ENCODE results near the gene POLR2A. TPM values are rescaled to one million over a fixed set of nuclear protein-coding genes. Genes with fewer than 3 reads are reported as not detected.

The POLR2A gene
- total RNA-seq: 65.3 and 93.4 TPM in 2 replicates

DNA sequence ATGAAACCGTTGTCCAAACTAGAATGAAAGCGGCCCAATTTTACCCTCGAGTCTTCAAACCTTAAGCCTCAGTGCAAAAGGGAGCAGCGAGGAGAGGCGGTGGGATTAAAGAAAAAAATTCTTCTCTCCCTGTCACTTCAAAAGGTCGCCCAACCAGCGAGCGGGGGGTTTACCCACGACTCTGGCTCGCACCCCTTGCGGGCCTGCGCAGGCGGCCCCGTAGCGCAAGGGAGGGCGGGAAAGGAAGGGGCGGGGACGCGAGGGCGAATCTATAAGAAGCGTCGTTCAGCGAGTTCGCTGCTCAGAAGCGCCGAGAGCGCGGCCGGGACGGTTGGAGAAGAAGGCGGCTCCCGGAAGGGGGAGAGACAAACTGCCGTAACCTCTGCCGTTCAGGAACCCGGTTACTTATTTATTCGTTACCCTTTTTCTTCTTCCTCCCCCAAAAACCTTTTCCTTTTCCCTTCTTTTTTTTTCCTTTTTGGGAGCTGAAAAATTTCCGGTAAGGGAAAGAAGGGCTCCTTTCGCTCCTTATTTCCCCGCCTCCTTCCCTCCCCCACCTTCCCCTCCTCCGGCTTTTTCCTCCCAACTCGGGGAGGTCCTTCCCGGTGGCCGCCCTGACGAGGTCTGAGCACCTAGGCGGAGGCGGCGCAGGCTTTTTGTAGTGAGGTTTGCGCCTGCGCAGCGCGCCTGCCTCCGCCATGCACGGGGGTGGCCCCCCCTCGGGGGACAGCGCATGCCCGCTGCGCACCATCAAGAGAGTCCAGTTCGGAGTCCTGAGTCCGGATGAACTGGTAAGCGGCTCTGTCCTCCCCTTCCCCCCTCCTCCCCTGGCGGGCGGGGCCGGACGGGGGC is at the start of gene POLR2A:
Gene POLR2A (plus strand): TSS at position 300 of the 852 bp plus-strand sequence.
- DNase-seq (ENCODE audit: low read depth, low spot score): peak; percentile 94

DNA sequence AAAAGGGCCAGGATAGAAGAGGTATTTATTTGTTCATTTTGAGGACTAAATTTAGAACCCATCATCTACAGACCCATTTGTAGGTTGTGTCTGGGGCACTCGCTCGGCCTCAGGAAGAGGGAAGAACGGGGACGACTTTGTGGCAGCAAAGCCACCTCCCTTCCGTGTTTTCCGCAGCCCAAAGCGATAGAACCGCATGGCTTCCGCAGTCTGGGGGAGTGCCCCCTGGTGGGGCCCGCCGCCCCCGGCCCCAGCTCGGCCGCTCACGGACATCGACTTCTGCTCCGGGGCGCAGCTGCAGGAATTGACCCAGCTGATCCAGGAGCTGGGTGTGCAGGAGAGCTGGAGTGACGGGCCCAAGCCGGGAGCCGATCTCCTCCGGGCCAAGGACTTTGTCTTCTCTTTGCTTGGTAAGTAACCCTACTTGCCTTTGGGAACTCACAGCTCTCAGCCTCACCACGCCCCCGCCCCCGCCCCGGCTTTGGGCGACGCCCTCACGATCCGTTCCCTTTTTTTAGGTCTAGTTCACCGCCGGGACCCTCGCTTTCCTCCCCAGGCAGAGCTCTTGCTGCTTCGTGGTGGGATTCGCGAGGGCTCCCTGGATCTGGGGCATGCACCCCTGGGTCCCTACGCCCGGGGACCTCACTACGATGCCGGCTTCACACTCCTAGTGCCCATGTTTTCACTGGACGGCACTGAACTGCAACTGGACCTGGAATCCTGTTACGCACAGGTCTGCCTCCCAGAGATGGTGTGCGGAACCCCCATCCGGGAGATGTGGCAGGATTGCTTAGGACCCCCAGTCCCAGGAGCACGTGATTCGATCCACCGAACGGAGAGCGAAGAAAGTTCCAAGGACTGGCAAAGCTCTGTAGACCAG is 48.2 kb upstream of the POLR2A start:
- DNase-seq (ENCODE audit: low read depth, low spot score): no peak

GRCh38 chr17:7436556-7437368 is 47.4 kb upstream of the POLR2A start:
- peak; percentile 37 for DNase-seq (ENCODE audit: low read depth, low spot score)

GRCh38 chr17:7437369-7437863 is 46.8 kb upstream of the POLR2A start:
- DNase-seq (ENCODE audit: low read depth, low spot score): no peak

DNA sequence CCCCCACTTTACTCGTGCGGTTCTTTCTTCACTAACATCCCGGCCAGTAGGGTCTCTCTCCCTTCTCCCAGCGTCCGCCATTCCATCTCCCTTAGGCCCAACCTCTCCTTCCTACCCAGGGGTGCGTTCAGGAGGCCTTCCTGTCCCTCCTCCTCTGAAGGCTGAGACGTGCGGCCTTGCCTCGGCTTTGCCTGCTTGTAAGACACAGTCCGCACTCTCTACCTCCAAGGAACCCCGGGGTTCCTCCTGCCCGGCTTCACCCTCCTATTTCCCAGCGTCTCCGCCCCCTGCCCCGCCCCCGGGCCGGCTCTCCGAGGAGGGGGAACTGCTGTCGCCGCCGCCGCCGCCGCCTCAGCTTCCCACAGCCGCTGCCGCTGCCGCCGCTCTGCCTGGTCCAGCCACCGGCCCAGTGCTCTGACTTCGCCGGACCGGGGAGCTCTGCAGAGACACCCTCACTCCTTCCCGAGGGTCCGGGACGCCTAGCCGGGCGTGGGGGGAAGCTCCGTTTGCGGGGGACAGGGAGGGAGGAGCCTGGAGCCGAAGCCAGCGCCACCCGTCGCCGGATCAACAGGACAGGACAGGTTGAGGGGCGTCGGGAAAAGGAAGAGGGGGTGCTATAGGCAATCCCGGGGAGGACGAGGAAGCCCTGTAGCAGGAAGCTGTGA is 46.1 kb upstream of the POLR2A start:
- no peak for DNase-seq (ENCODE audit: low read depth, low spot score)

DNA sequence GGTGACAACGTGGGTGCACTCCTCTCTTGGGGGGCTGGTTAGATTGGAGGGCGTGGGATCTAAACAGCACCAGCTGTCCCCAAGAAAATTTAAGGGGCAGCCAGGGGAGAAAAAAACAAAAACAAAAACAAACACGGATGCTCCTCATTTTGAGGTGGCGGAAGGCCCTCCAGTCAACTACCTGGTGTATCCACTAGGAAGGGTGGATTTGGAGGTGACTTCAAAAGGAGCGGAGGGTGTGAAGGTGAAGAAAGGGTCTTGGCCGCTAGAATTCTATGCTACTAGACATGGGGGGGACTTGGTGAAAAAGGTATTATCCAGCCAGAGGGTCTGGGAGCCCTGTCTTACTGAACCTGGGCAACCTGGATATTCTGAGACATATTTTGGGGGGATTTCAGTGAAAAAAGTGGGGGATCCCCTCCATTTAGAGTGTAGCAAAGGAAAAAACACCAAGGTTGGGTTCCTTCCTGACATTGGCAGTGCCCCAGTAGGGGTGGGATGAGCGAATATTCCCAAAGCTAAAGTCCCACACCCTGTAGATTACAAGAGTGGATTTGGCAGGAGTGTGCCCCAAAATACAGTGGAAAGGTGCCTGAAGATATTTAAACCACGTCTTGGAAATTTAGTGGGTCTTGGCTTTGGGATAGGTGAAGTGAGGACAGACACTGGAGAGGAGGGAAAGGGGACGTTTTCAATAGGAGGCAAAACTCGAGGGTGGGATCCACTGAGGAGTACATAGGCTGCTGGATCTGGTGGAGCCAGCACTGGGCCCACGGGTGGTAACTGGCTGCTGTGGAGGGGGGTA is 45.3 kb upstream of the POLR2A start:
- no peak for DNase-seq (ENCODE audit: low read depth, low spot score)

DNA sequence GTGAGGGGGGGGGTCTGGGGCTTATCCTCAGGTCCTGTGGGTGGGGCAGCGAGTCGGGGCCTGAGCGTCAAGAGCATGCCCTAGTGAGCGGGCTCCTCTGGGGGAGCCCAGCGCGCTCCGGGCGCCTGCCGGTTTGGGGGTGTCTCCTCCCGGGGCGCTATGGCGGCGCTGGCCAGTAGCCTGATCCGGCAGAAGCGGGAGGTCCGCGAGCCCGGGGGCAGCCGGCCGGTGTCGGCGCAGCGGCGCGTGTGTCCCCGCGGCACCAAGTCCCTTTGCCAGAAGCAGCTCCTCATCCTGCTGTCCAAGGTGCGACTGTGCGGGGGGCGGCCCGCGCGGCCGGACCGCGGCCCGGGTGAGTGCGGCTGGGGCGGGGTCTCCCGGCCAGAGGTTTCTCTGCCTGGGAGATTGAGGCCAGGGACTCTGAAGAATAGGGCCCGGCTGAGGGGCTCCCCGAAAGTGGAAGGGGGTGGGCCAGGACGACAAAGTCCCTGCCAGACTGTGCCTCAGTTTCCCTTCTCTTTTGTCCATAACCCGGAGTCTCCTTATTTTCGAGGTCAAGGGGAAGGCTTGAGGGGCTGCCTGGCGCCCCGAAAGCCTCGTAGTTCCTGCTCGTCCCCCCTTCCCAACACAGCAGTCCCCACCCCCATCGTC is 44.6 kb upstream of the POLR2A start, which contains the start of gene FGF11:
Gene FGF11 (plus strand): TSS at position 51 of the 651 bp plus-strand sequence. CDS start 109 bp downstream, at position 160.
- DNase-seq (ENCODE audit: low read depth, low spot score): no peak

- DNase-seq (ENCODE audit: low read depth, low spot score): no peak
These were observed 43.9 kb upstream of the POLR2A start for GRCh38 chr17:7440113-7440833.

DNA sequence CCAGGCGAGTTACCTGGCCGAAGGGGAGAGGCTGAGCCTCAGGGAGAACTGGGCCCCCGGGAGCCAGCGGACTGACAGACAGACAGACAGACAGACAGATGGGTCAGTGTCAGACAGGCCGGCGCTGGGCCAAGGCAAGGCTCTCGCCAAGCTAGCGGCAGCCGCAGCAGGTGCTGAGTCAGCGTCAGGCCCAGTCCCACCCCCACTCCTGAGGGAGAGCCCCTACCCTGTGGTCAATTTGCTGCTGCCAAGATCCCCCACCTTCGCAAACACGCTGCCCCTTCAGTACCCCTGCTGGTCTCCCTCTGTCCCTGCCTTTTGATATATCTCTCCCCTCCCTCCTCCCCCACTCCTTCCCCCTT is 43.4 kb upstream of the POLR2A start:
- DNase-seq (ENCODE audit: low read depth, low spot score): no peak

DNA sequence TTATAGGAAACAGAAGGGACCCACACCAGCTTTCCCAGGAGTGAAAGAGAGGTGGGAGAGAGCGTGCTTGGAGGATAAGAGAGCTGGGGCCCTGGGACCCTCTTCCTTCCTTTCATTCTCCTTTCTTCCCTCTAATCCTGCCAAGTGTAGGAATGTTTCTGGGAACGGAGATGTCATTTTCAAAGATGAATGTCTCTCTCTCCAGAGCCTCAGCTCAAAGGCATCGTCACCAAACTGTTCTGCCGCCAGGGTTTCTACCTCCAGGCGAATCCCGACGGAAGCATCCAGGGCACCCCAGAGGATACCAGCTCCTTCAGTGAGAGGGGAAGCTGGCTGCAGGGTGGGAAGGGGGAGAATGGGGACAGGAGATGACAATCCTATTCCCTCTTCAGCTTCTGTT is 42.9 kb upstream of the POLR2A start:
- no peak for DNase-seq (ENCODE audit: low read depth, low spot score)

DNA sequence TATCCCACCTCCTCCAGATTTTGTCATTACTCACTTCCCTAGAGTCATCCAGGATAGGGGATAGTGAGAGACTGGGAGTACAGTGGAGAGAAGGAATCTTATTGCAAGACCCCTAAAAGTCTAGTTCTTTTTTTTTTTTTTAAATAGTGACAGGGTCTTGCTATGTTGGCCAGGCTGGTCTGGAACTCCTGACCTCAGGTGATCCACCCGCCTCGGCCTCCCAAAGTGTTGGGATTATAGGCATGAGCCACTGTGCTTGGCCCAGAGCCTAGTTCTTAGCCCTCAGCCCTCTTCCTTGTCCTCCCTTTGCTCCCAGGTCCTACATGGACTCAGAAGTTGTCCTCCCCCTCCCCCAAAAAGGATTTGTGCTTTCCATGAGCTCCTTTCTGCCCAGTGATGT is 42.0 kb upstream of the POLR2A start:
- DNase-seq (ENCODE audit: low read depth, low spot score): no peak

DNA sequence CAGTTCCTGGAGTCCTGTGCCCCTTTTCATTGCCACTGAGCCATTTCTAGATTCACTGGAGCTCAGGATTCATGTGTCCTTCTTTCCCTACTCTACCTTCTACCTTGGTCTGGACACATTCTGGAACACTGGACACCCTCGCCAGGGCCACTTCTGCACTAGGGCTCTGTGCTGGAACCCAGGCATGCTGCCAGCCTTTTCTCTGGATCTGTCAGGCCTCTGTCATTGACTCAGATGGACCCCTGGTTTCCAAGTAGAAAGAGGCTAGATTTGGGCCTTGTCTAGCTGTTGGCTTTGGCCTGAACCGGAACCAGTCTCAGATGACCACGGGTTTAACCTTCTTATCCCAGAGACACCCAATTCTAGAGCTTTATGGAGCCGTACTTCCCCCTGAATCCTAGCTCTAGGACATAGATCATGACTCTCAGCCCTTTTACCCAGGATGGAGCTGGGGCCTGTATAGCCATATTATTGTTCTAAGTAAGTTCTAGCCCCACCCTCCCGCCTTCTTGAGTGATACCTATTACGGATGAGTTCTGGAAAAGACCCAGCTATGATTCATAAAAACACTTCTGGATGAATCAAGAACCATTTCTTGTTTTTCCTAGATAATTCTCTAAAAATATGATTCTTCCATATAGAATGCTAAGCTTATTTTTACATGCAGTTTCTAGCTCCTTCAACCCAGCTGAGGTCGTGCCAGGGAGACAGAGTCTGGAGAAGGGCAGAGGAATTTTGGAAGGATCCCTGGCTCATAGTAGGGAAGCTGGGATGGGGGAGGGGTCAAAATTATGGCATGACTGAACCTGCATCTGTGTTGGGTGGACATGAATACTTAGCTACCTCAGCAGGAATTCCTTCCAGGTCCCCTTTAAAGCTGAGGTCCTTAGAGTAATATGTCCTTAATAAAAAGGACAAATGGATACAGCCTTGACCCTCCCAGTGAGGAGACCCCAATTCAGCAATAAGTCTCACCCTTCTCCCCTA is 40.4 kb upstream of the POLR2A start:
- DNase-seq (ENCODE audit: low read depth, low spot score): no peak

- DNase-seq (ENCODE audit: low read depth, low spot score): no peak
These were observed 39.2 kb upstream of the POLR2A start, which contains the start of gene CHRNB1 for GRCh38 chr17:7444682-7445618. Gene CHRNB1, plus strand, starts transcription at chr17:7445061. Its CDS starts 67 bp downstream, at chr17:7445128.

- no peak for DNase-seq (ENCODE audit: low read depth, low spot score)
These were observed 38.6 kb upstream of the POLR2A start for GRCh38 chr17:7445619-7445968.

DNA sequence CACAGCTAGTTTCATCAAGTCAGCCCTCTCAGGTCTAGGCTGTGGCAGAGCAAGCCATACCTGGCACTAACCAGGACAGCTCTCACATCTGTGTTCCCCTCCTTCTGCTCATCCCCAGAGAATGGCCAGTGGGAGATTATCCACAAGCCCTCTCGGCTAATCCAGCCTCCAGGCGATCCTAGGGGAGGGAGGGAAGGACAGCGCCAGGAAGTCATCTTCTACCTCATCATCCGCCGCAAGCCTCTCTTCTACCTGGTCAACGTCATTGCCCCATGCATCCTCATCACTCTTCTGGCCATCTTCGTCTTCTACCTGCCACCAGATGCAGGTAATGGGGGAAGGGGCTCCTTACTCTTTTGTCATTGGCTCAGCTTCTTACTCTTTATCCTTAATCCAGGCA is 35.7 kb upstream of the POLR2A start:
- DNase-seq (ENCODE audit: low read depth, low spot score): no peak

DNA sequence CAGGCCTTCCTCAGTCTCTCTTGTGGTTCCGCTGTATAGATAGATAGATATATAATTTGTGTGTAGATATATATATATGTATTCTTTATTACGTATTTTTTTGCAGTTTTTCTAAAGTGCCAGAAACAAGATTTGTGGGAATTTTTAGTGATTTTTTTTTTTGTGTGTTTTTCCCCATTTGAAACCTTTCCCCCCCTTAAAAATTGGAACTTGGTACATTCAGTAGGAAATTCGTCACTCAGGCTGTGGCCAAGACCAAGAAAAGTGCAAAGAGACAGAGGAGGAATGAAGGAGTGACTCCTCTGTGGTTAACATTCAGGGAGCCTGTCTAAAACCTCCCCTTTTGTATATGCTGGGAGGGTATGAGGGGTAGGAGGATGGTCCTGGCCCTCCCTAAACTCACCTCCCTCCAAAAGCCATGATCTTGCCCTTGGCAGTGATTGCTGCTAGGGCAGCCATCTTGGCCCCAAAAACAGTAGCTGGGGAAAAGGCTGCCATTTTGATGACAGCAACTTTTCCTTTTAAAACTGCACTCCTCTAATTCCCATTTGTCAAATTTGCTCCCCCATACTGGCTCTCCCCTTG is 24.1 kb upstream of the POLR2A start:
- DNase-seq (ENCODE audit: low read depth, low spot score): no peak

Data from pulmonary artery endothelial cell (primary cell).